Liver (tissue), 2 donors: ENCODE results near the gene PLD6.

Experiments
- CTCF ChIP-seq: fragments of 150-350 bp; IDR thresholded peaks from 2 replicates; pipeline ENCODE4 v1.5.1; 2017; ENCODE audit warnings: improper control_type of control experiment, low read depth, low read length; ENCODE audit not compliant: missing input control
- REST ChIP-seq: IDR thresholded peaks from 2 replicates; pipeline ENCODE4 v1.6.1; 2016; ENCODE audit warnings: antibody characterized with exemption, mild to moderate bottlenecking
- donor health status: healthy.

GRCh38 chr17:17204041-17204591 is 2.0 kb downstream of the PLD6 start:
- TF ChIP-seq CTCF (no peak), REST (no peak)
